ENCODE data around the gene C11orf58.

The C11orf58 gene

GRCh38 chr11:16787035-16787742 is 48.7 kb downstream of the C11orf58 start:
- Mint-ChIP-seq H3K9me3 (no peaks in the 10 kb centered on the region), H3K27ac (no peak overlapping the region)

GRCh38 chr11:16788141-16789062 is 50.0 kb downstream of the C11orf58 start:
- Mint-ChIP-seq H3K9me3 (no peaks in the 10 kb centered on the region), H3K4me1 (peaks cover 6% of the 10 kb centered on the region), H3K4me3 (no peak overlapping the region), H3K36me3 (ENCODE audit: low read depth) (no peaks in the 10 kb centered on the region), H3K27me3 (ENCODE audit: low read depth) (peaks cover 13% of the 10 kb centered on the region), H3K27ac (peak overlapping the region in 1 of 3 experiments; percentile 21)
- peak; percentile 93 to 97 (median 95) for TF ChIP-seq CTCF (IDR thresholded peaks at IDR 0.05; ENCODE audit: unreplicated experiment in 3 of 3)

More at GRCh38 chr11:16787035-16787742, 48.7 kb downstream of the C11orf58 start:
- TF ChIP-seq CTCF (IDR thresholded peaks at IDR 0.05; ENCODE audit: unreplicated experiment in 3 of 3): no peak
- H3K36me3 Mint-ChIP-seq (ENCODE audit: low read depth): no peaks in the 10 kb centered on the region
- peaks cover 13% of the 10 kb centered on the region for H3K27me3 Mint-ChIP-seq (ENCODE audit: low read depth)
- H3K4me1 Mint-ChIP-seq: peaks cover 6% of the 10 kb centered on the region
- H3K4me3 Mint-ChIP-seq: no peak overlapping the region

GRCh38 chr11:16789063-16789420 is 50.6 kb downstream of the C11orf58 start:
- TF ChIP-seq CTCF (IDR thresholded peaks at IDR 0.05; ENCODE audit: unreplicated experiment in 3 of 3): no peak
- no peaks in the 10 kb centered on the region for H3K9me3 Mint-ChIP-seq
- no peak overlapping the region for H3K27ac Mint-ChIP-seq
- H3K4me1 Mint-ChIP-seq: peaks cover 6% of the 10 kb centered on the region
- H3K36me3 Mint-ChIP-seq (ENCODE audit: low read depth): no peaks in the 10 kb centered on the region
- H3K27me3 Mint-ChIP-seq (ENCODE audit: low read depth): peaks cover 13% of the 10 kb centered on the region
- H3K4me3 Mint-ChIP-seq: no peak overlapping the region

- H3K4me1 Mint-ChIP-seq: peaks cover 6% of the 10 kb centered on the region
- no peaks in the 10 kb centered on the region for H3K9me3 Mint-ChIP-seq
- H3K27ac Mint-ChIP-seq: no peak overlapping the region
These were observed 51.4 kb downstream of the C11orf58 start for GRCh38 chr11:16789560-16790485.

More at GRCh38 chr11:16789560-16790485, 51.4 kb downstream of the C11orf58 start:
- H3K27me3 Mint-ChIP-seq (ENCODE audit: low read depth): peaks cover 13% of the 10 kb centered on the region
- H3K36me3 Mint-ChIP-seq (ENCODE audit: low read depth): peaks cover 1% of the 10 kb centered on the region
- TF ChIP-seq CTCF (IDR thresholded peaks at IDR 0.05; ENCODE audit: unreplicated experiment in 3 of 3): no peak
- no peak overlapping the region for H3K4me3 Mint-ChIP-seq
